HepG2 (cell line): ENCODE measurements around the gene SRRT. TPM values are rescaled to one million over a fixed set of nuclear protein-coding genes. Genes with fewer than 3 reads are reported as not detected.

Experiments
- AKNA ChIP-seq: sonication (generic); formaldehyde crosslinking; IDR thresholded peaks from 2 replicates; pipeline ENCODE4 v1.4.0; 2020; ENCODE audit warnings: missing genetic modification reagents, borderline replicate concordance
- BCLAF1 ChIP-seq: fragments of 450-650 bp; IDR thresholded peaks from 2 replicates; pipeline ENCODE4 v1.6.1; 2017; ENCODE audit warnings: mild to moderate bottlenecking
- CBX1 ChIP-seq: IDR thresholded peaks from one replicate; pipeline ENCODE4 v1.6.1; 2016; ENCODE audit warnings: antibody characterized with exemption, low read depth
- DRAP1 ChIP-seq: IDR thresholded peaks from 2 replicates; pipeline ENCODE4 v1.6.1; 2016; ENCODE audit warnings: missing genetic modification reagents, missing compliant biosample characterization
- GZF1 ChIP-seq: sonication (generic); formaldehyde crosslinking; IDR thresholded peaks from 2 replicates; pipeline ENCODE4 v1.5.1; 2020; ENCODE audit warnings: mild to moderate bottlenecking, missing genetic modification reagents
- HDAC2 ChIP-seq: sonication (generic); formaldehyde crosslinking; IDR thresholded peaks from 2 replicates; pipeline ENCODE4 v1.4.0; 2020; ENCODE audit warnings: missing genetic modification reagents
- KDM5B ChIP-seq: sonication (generic); formaldehyde crosslinking; IDR thresholded peaks from 2 replicates; pipeline ENCODE4 v1.4.0; 2020; ENCODE audit warnings: missing genetic modification reagents, mild to moderate bottlenecking, borderline replicate concordance
- MAFF ChIP-seq: IDR thresholded peaks from 2 replicates; pipeline ENCODE4 v1.6.1; 2011; ENCODE audit warnings: low read depth, low read length, improper control_type of control experiment
- MTA1 ChIP-seq: sonication (generic); formaldehyde crosslinking; IDR thresholded peaks from 2 replicates; pipeline ENCODE4 v1.4.0; 2020; ENCODE audit warnings: missing genetic modification reagents, mild to moderate bottlenecking, borderline replicate concordance
- NFKB2 ChIP-seq: sonication (generic); formaldehyde crosslinking; IDR thresholded peaks from 2 replicates; pipeline ENCODE4 v1.4.0; 2020; ENCODE audit warnings: missing genetic modification reagents, borderline replicate concordance
- NR2F1 ChIP-seq, 2 experiments: fragments of 450-650 bp in 1 of 2; formaldehyde crosslinking in 1 of 2; IDR thresholded peaks; 2 replicates each; pipeline versions ENCODE4 v1.5.0 to v1.6.1; 2016 to 2020; ENCODE audit warnings: mild to moderate bottlenecking in 1 of 2, missing compliant biosample characterization in 1 of 2, missing genetic modification reagents in 1 of 2, moderate library complexity in 1 of 2
- POLR2G ChIP-seq: fragments of 200-400 bp; formaldehyde crosslinking; IDR thresholded peaks from 2 replicates; pipeline ENCODE4 v1.6.1; 2018; ENCODE audit warnings: mild to moderate bottlenecking, low read depth, low read length, moderate library complexity
- SMAD9 ChIP-seq: sonication (generic); formaldehyde crosslinking; IDR thresholded peaks from 2 replicates; pipeline ENCODE4 v1.5.1; 2020; ENCODE audit warnings: mild to moderate bottlenecking, missing genetic modification reagents
- ZFYVE20 ChIP-seq: sonication (generic); formaldehyde crosslinking; IDR thresholded peaks from 2 replicates; pipeline ENCODE4 v1.8.0; 2023; ENCODE audit warnings: low read depth, mild to moderate bottlenecking, moderate library complexity, missing genetic modification reagents, borderline replicate concordance
- ZGPAT ChIP-seq: IDR thresholded peaks from 2 replicates; pipeline ENCODE4 v1.6.1; 2016; ENCODE audit warnings: mild to moderate bottlenecking
- ZNF292 ChIP-seq: sonication (generic); formaldehyde crosslinking; IDR thresholded peaks from 2 replicates; pipeline ENCODE4 v1.8.1; 2022; ENCODE audit warnings: mild to moderate bottlenecking, low read depth, missing genetic modification reagents, borderline replicate concordance
- ZNF326 ChIP-seq: sonication (generic); formaldehyde crosslinking; IDR thresholded peaks from 2 replicates; pipeline ENCODE4 v1.4.0; 2020; ENCODE audit warnings: missing genetic modification reagents, borderline replicate concordance
- ZNF350 ChIP-seq: sonication (generic); formaldehyde crosslinking; IDR thresholded peaks from 2 replicates; pipeline ENCODE4 v1.4.0; 2020; ENCODE audit warnings: mild to moderate bottlenecking, low read depth, missing genetic modification reagents, borderline replicate concordance
- ZNF468 ChIP-seq: sonication (generic); formaldehyde crosslinking; IDR thresholded peaks from 2 replicates; pipeline ENCODE4 v1.8.0; 2022; ENCODE audit warnings: mild to moderate bottlenecking, moderate library complexity, missing genetic modification reagents
- polyA plus RNA-seq, 8 experiments: library from polyadenylated mRNA; depleted of rRNA in 3 of 8; stranded (reverse) in 7 of 8; unstranded in 1 of 8; fragments of >200 nt; fragmentation: Illumina TruSeq in 4 of 8; extraction: Trizol in 4 of 8; gene quantifications; 2 replicates each; pipeline versions ENCODE4 v1.2.1 to v1.2.3, GENCODE V29; 2011 to 2016; ENCODE audit warnings: low read depth in 4 of 8, missing spikeins in 1 of 8, mixed read lengths in 1 of 8; ENCODE audit not compliant: insufficient read depth in 1 of 8
- total RNA-seq, 5 experiments: library from RNA; depleted of rRNA; stranded (reverse); fragments of >200 nt; fragmentation: Illumina TruSeq; extraction: Trizol; gene quantifications; 2 replicates each; pipeline ENCODE4 v1.2.3, GENCODE V29; 2016; ENCODE audit warnings: low read depth in 1 of 5

Gene SRRT
- total and polyA plus RNA-seq, 2 of the 13 experiments (the other 11 are each of a cell fraction or from before 2014, with no cell fraction given) = 26.2 to 106 TPM

GRCh38 chr7:100852048-100852872 is 22.6 kb upstream of the SRRT start, which contains the start of gene SLC12A9 (continued):
- TF ChIP-seq AKNA (no peak), ZFYVE20 (CRISPR knock-in tag) (no peak), ZNF292 (CRISPR knock-in tag) (peak; percentile 37), MAFF (no peak), ZGPAT (CRISPR knock-in tag) (peak; percentile 65; the same call in 1 of the 2 replicates), NR2F1 (CRISPR knock-in tag; IDR thresholded peaks at IDR 0.05) (0 out of 4 replicates have a peak, but pooled peaks of 1 of the 2 experiments have one; percentile 17), MTA1 (no peak), ZNF350 (CRISPR knock-in tag) (no peak), ZNF326 (CRISPR knock-in tag) (no peak), CBX1 (no peak), BCLAF1 (no peak), NFKB2 (0 out of 2 replicates have a peak, but pooled peaks have one; percentile 8), GZF1 (CRISPR knock-in tag) (no peak; the same call in 1 of the 2 replicates), ZNF468 (CRISPR knock-in tag) (0 out of 2 replicates have a peak, but pooled peaks have one; percentile 48), HDAC2 (CRISPR knock-in tag) (0 out of 2 replicates have a peak, but pooled peaks have one; percentile 25), SMAD9 (CRISPR knock-in tag) (no peak), POLR2G (peak; percentile 64; the same call in 1 of the 2 replicates), KDM5B (CRISPR knock-in tag) (peak; percentile 65; the same call in 1 of the 2 replicates), DRAP1 (CRISPR knock-in tag) (no peak)
